Measurements from ENCODE around the gene SLC25A21. TPM values are rescaled to one million over a fixed set of nuclear protein-coding genes. Genes with fewer than 3 reads are reported as not detected.

SLC25A21 gene
- total RNA-seq, 1 experiment from 2014 or later = 2.1 TPM

GRCh38 chr14:36848213-36848612 lies 324.2 kb downstream of the SLC25A21 start:
- Histone ChIP-seq H3K36me3 (ENCODE audit: control insufficient read depth, insufficient read depth, low read length) (no peaks in the 10 kb centered on the region), H3K4me1 (ENCODE audit: control insufficient read depth, insufficient read depth, low read length) (no peaks in the 10 kb centered on the region), H3K9me3 (ENCODE audit: control insufficient read depth, insufficient read depth, low read depth, low read length) (no peaks in the 10 kb centered on the region), H3K27ac (ENCODE audit: low read length) (no peak overlapping the region), H3K4me3 (ENCODE audit: low read depth in 2 of 2, low read length in 2 of 2) (no peak overlapping the region), H3K27me3 (ENCODE audit: control insufficient read depth, insufficient read depth, low read length) (no peaks in the 10 kb centered on the region)
- BruUV-seq (replicated peaks) = no TSS peak
- no peak for ATAC-seq
- POLR2A ChIA-PET = no interaction called here
- no peak for DNase-seq (ENCODE audit: low read depth, low spot score)
- CTCF ChIA-PET = no interaction called here
- intact Hi-C loops (cut with micrococcal nuclease; ENCODE audit: unreplicated experiment) (no loop called here), in situ Hi-C loops (cut with HindIII; ENCODE audit: low pct_unique_long_range_greater_than_20kb, low sequenced_read_pairs) (no loop called here)
- TF ChIP-seq TCF7L2 (IDR thresholded peaks at IDR 0.05; ENCODE audit: low read depth, low read length) = no peak
- TF ChIP-seq POLR2AphosphoS5 (IDR thresholded peaks at IDR 0.05; ENCODE audit: low read depth, low read length) = no peak
- no peak for TF ChIP-seq CTCF (IDR thresholded peaks at IDR 0.05)
- TF ChIP-seq SIN3A (IDR thresholded peaks at IDR 0.05; ENCODE audit: borderline replicate concordance, insufficient read depth, low read depth, low read length) = no peak
- TF ChIP-seq REST (IDR thresholded peaks at IDR 0.05; ENCODE audit: insufficient read depth in 1 of 2, low read depth in 2 of 2, low read length in 1 of 2) = no peak

GRCh38 chr14:36847366-36847765 lies 325.0 kb downstream of the SLC25A21 start:
- ATAC-seq (no peak), DNase-seq (ENCODE audit: low read depth, low spot score) (no peak)
- intact Hi-C loops (cut with micrococcal nuclease; ENCODE audit: unreplicated experiment) = no loop called here
- H3K36me3 ChIP-seq (ENCODE audit: control insufficient read depth, insufficient read depth, low read length) = no peaks in the 10 kb centered on the region
- TF ChIP-seq CTCF (IDR thresholded peaks at IDR 0.05) (no peak), TCF7L2 (IDR thresholded peaks at IDR 0.05; ENCODE audit: low read depth, low read length) (no peak), POLR2AphosphoS5 (IDR thresholded peaks at IDR 0.05; ENCODE audit: low read depth, low read length) (no peak), SIN3A (IDR thresholded peaks at IDR 0.05; ENCODE audit: borderline replicate concordance, insufficient read depth, low read depth, low read length) (no peak), REST (IDR thresholded peaks at IDR 0.05; ENCODE audit: insufficient read depth in 1 of 2, low read depth in 2 of 2, low read length in 1 of 2) (no peak)
- in situ Hi-C loops (cut with HindIII; ENCODE audit: low pct_unique_long_range_greater_than_20kb, low sequenced_read_pairs) = no loop called here
- POLR2A ChIA-PET = no interaction called here
- H3K4me3 ChIP-seq (ENCODE audit: low read depth in 2 of 2, low read length in 2 of 2) = no peak overlapping the region
- CTCF ChIA-PET = no interaction called here
- no TSS peak for BruUV-seq (replicated peaks)
- H3K27me3 ChIP-seq (ENCODE audit: control insufficient read depth, insufficient read depth, low read length) = no peaks in the 10 kb centered on the region
- H3K4me1 ChIP-seq (ENCODE audit: control insufficient read depth, insufficient read depth, low read length) = no peaks in the 10 kb centered on the region
- H3K9me3 ChIP-seq (ENCODE audit: control insufficient read depth, insufficient read depth, low read depth, low read length) = no peaks in the 10 kb centered on the region
- no peak overlapping the region for H3K27ac ChIP-seq (ENCODE audit: low read length)
